ENCODE measurements around the gene BTBD17.

BTBD17 gene

GRCh38 chr17:74339537-74340195 lies 22.0 kb downstream of the BTBD17 start:
- in situ Hi-C loops (cut with MboI; ENCODE audit: low sequenced_read_pairs): no loop called here

GRCh38 chr17:74337834-74338500 lies 23.7 kb downstream of the BTBD17 start:
- in situ Hi-C loops (cut with MboI; ENCODE audit: low sequenced_read_pairs): no loop called here

- in situ Hi-C loops (cut with MboI; ENCODE audit: low sequenced_read_pairs): no loop called here
Observed at GRCh38 chr17:74336307-74336706, 25.4 kb downstream of the BTBD17 start.

GRCh38 chr17:74335529-74336062 lies 26.1 kb downstream of the BTBD17 start:
- in situ Hi-C loops (cut with MboI; ENCODE audit: low sequenced_read_pairs): no loop called here

- in situ Hi-C loops (cut with MboI; ENCODE audit: low sequenced_read_pairs): no loop called here
Observed at GRCh38 chr17:74334393-74335039, 27.2 kb downstream of the BTBD17 start.

GRCh38 chr17:74332763-74333283 lies 28.8 kb downstream of the BTBD17 start:
- in situ Hi-C loops (cut with MboI; ENCODE audit: low sequenced_read_pairs): no loop called here

- in situ Hi-C loops (cut with MboI; ENCODE audit: low sequenced_read_pairs): no loop called here
Observed at GRCh38 chr17:74332017-74332650, 29.5 kb downstream of the BTBD17 start.

- in situ Hi-C loops (cut with MboI; ENCODE audit: low sequenced_read_pairs): no loop called here
Observed at GRCh38 chr17:74330446-74330845, 31.2 kb downstream of the BTBD17 start.

GRCh38 chr17:74329378-74329777 lies 32.3 kb downstream of the BTBD17 start:
- in situ Hi-C loops (cut with MboI; ENCODE audit: low sequenced_read_pairs): no loop called here

- in situ Hi-C loops (cut with MboI; ENCODE audit: low sequenced_read_pairs): no loop called here
Observed at GRCh38 chr17:74328487-74328886, 33.2 kb downstream of the BTBD17 start.

- in situ Hi-C loops (cut with MboI; ENCODE audit: low sequenced_read_pairs): no loop called here
Observed at GRCh38 chr17:74326506-74326905, 35.2 kb downstream of the BTBD17 start.

- in situ Hi-C loops (cut with MboI; ENCODE audit: low sequenced_read_pairs): no loop called here
Observed at GRCh38 chr17:74325743-74326379, 35.8 kb downstream of the BTBD17 start, which contains the start of gene KIF19. TSS of gene KIF19 (plus strand) at chr17:74326226. CDS start at chr17:74326350, 124 bp downstream.

GRCh38 chr17:74325376-74325742 lies 36.3 kb downstream of the BTBD17 start:
- in situ Hi-C loops (cut with MboI; ENCODE audit: low sequenced_read_pairs): no loop called here

GRCh38 chr17:74324521-74324920 lies 37.1 kb downstream of the BTBD17 start:
- in situ Hi-C loops (cut with MboI; ENCODE audit: low sequenced_read_pairs): no loop called here

GRCh38 chr17:74318391-74318790 lies 43.3 kb downstream of the BTBD17 start:
- in situ Hi-C loops (cut with MboI; ENCODE audit: low sequenced_read_pairs): no loop called here

- in situ Hi-C loops (cut with MboI; ENCODE audit: low sequenced_read_pairs): no loop called here
Observed at GRCh38 chr17:74317071-74317470, 44.6 kb downstream of the BTBD17 start.

- in situ Hi-C loops (cut with MboI; ENCODE audit: low sequenced_read_pairs): no loop called here
Observed at GRCh38 chr17:74316220-74316619, 45.4 kb downstream of the BTBD17 start.

GRCh38 chr17:74314877-74315276 lies 46.8 kb downstream of the BTBD17 start:
- in situ Hi-C loops (cut with MboI; ENCODE audit: low sequenced_read_pairs): no loop called here

- in situ Hi-C loops (cut with MboI; ENCODE audit: low sequenced_read_pairs): no loop called here
Observed at GRCh38 chr17:74309902-74310301, 51.8 kb downstream of the BTBD17 start.

- in situ Hi-C loops (cut with MboI; ENCODE audit: low sequenced_read_pairs): no loop called here
Observed at GRCh38 chr17:74307984-74308773, 53.5 kb downstream of the BTBD17 start.

Measured in HL-60/S4 (cell line).